OCI-LY1 (cell line): ENCODE results near the gene PIK3C2G.

ENCODE experiments used
- CTCF ChIP-seq: fragments of 200-600 bp; sonication (generic), shearing (Covaris generic); IDR thresholded peaks from 2 replicates; pipeline ENCODE4 v1.5.1; 2017; ENCODE audit warnings: mild to moderate bottlenecking, antibody characterized with exemption, low read length, moderate library complexity, mixed read lengths
- EZH2 ChIP-seq: fragments of 200-600 bp; sonication (generic), shearing (Covaris generic); IDR thresholded peaks from 2 replicates; pipeline ENCODE4 v1.8.0; 2017; ENCODE audit warnings: borderline replicate concordance, mixed run types, mild to moderate bottlenecking, antibody characterized with exemption, low read length, moderate library complexity, mixed read lengths

GRCh38 chr12:18257251-18257650 is 4.1 kb upstream of the PIK3C2G start:
- TF ChIP-seq CTCF = no peak
- TF ChIP-seq EZH2 = no peak
